WI38 (cell line): ENCODE measurements around the gene COL5A1.

Experiments
- H3K4me3 ChIP-seq: 2 replicates; pipeline ENCODE4 v1.5.1; 2011; ENCODE audit warnings: low read depth, mild to moderate bottlenecking, control low read depth, low read length
- TF ChIP-seq, protein P1 (sequence below): IDR thresholded peaks from 2 replicates; pipeline ENCODE4 v1.5.1; 2012; ENCODE audit warnings: low read depth, mild to moderate bottlenecking, control low read depth, low read length

The COL5A1 gene

DNA sequence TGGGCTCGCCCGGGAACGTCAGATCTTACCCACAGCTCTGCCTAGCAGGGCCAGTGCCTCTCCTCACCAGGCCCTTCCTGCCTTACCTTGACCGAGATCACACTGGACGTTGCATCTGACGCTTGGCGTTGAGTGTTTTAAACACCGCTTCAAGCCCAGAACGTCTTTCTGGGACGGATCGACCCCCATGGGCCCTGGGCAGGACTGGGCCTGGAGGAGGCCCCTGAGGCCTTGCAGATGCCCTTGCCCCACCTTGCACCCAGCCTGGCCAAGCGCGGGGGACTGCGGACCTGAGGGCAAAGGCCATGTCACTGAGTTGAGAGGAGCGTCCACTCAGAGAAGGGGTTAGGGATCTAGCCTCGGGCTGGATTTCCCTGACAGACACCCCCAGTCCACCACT, 174.7 kb downstream of the COL5A1 start:
- TF ChIP-seq, protein P1, sequence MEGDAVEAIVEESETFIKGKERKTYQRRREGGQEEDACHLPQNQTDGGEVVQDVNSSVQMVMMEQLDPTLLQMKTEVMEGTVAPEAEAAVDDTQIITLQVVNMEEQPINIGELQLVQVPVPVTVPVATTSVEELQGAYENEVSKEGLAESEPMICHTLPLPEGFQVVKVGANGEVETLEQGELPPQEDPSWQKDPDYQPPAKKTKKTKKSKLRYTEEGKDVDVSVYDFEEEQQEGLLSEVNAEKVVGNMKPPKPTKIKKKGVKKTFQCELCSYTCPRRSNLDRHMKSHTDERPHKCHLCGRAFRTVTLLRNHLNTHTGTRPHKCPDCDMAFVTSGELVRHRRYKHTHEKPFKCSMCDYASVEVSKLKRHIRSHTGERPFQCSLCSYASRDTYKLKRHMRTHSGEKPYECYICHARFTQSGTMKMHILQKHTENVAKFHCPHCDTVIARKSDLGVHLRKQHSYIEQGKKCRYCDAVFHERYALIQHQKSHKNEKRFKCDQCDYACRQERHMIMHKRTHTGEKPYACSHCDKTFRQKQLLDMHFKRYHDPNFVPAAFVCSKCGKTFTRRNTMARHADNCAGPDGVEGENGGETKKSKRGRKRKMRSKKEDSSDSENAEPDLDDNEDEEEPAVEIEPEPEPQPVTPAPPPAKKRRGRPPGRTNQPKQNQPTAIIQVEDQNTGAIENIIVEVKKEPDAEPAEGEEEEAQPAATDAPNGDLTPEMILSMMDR = no peak
- H3K4me3 ChIP-seq = no peak overlapping the region

DNA sequence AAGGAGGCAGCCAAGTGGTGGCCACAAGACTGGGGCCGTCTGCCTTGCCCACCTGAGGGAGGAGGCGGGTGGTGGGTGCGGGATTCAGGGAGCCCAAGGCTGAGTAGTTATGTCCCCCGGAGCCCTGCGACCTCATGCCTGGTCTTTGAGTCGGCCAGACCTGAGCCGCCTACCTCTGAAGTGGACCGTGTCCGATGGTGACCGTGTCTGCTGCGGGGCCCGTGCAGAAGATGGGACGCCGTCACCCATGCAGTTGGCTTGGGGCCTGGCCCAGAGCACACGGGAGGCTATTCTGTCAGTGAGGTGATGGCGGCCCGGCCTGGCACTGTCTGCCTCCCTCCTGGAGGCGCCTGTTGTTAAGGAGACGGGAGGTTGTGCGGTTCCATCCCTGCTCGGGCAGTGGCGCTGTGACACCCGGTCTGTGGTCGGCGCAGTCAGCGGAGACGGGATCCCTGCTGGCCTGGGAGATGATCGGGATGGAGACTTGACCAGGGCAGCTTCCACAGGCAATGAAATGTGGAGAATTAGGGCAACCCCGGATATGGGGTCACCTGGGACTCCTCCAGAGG, 176.5 kb downstream of the COL5A1 start:
- no peak overlapping the region for H3K4me3 ChIP-seq
- TF ChIP-seq, protein P1 = no peak

DNA sequence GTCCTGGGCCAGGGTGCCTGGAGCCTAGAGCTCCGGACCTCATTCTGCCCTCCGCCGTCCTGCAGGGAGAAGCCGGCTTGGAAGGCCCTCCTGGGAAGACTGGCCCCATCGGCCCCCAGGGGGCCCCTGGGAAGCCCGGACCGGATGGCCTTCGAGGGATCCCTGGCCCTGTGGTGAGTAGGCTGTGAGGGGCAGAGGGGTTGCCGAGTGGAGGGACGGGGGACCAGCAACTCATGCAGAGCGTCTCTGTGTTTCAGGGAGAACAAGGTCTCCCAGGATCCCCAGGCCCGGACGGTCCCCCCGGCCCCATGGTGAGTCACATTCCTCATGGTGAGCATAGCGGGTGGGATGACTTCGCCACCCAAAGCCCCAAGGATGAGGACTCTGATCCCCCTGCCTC, 177.0 kb downstream of the COL5A1 start:
- TF ChIP-seq, protein P1 = no peak
- H3K4me3 ChIP-seq = no peak overlapping the region

DNA sequence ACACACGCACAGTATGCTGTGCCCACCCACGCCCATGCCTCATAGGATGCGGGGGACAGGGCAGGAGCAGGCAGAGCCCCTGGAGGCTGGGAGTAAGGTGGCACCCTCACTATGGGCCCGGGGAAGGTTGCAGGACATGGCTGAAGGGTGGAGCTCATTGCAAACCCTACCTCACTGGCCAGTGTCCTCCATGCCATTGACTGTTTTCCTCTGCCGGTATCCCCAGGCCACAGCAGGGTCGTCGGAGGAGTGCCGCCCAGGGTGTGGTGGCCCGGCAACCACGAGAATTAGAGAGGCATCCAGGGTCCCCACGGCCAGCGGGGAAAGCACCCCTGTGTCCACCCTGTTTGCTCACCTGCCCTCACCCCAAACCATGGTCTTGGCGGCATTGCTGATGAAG, 179.3 kb downstream of the COL5A1 start:
- TF ChIP-seq, protein P1 = no peak
- H3K4me3 ChIP-seq = no peak overlapping the region

DNA sequence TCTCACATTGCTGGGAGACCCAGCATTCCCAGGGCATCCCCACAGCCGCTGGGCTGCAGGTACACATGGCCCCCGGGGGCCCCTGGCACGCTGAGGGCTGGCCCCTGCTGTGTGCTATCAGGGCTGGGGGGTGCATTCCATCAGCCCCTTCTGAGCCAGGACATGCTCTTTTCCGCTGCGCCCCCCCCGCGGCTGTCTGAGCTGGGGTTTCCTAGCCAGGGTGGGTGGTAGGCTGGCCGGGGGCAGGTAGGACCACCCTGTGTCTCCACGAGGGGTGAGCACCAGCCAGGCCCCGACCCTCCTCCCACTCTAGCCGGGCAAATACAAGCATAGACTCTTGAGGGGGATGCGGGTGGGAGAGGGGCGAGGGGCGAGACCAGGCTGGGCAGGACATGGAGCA, 180.9 kb downstream of the COL5A1 start:
- H3K4me3 ChIP-seq = no peak overlapping the region
- TF ChIP-seq, protein P1 = no peak

DNA sequence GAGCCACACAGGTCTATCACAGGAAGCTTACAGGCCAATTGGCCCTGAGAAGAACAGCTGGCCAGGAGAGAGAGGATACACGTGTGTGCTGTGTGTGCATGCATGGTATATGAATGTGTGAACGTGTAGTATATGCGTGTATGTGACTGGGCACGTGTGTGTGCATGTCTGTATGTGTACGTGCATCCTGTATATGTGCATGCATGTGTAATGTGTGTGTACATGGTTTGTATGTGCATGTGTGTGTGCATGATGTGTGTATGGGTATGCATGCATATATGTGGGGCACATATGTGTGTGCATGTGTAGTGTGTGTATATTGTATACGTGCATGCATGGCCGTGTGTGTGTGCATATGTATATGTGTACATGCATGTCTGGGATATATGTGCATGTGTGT, 182.0 kb downstream of the COL5A1 start:
- TF ChIP-seq, protein P1 = no peak
- no peak overlapping the region for H3K4me3 ChIP-seq

DNA sequence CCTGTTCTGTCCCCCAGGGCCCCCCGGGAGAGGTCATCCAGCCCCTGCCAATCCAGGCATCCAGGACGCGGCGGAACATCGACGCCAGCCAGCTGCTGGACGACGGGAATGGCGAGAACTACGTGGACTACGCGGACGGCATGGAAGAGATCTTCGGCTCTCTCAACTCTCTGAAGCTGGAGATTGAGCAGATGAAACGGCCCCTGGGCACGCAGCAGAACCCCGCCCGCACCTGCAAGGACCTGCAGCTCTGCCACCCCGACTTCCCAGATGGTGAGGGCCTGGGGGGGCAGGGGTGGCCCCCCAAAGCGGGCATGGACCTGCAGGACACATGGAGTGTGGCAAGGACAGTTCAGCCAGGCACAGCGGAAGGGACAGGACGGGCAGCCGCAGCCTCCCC, 183.0 kb downstream of the COL5A1 start:
- H3K4me3 ChIP-seq = no peak overlapping the region
- TF ChIP-seq, protein P1 = no peak
